Measurements from ENCODE around the gene EFR3B.
"Not testable (repeated sequence)": the region's sequence is repeated elsewhere in the genome, so short reads cannot be mapped to it uniquely, and the experiment has no call there.

The EFR3B gene

GRCh38 chr2:25073914-25074313 lies 32.0 kb downstream of the EFR3B start:
- DNase-seq, result no peak

- DNase-seq, result no peak
Measured at GRCh38 chr2:25074826-25075225, 33.0 kb downstream of the EFR3B start.

- no peak for DNase-seq
Measured at GRCh38 chr2:25076749-25077148, 34.9 kb downstream of the EFR3B start.

GRCh38 chr2:25077789-25078169 lies 35.9 kb downstream of the EFR3B start:
- DNase-seq, result no peak

- DNase-seq, result no peak
Measured at GRCh38 chr2:25078170-25079049, 36.5 kb downstream of the EFR3B start.

GRCh38 chr2:25079050-25079635 lies 37.3 kb downstream of the EFR3B start:
- DNase-seq, result no peak

GRCh38 chr2:25081237-25081790 lies 39.4 kb downstream of the EFR3B start:
- DNase-seq, result no peak

- DNase-seq, result no peak
Measured at GRCh38 chr2:25082002-25082622, 40.2 kb downstream of the EFR3B start.

- no peak for DNase-seq
Measured at GRCh38 chr2:25085761-25086560, 44.1 kb downstream of the EFR3B start.

- DNase-seq, result no peak
Measured at GRCh38 chr2:25088817-25089516, 47.1 kb downstream of the EFR3B start.

GRCh38 chr2:25089605-25090315 lies 47.9 kb downstream of the EFR3B start:
- no peak for DNase-seq

- DNase-seq, result no peak
Measured at GRCh38 chr2:25090801-25091200, 48.9 kb downstream of the EFR3B start.

GRCh38 chr2:25091265-25091664 lies 49.4 kb downstream of the EFR3B start:
- DNase-seq, result no peak

GRCh38 chr2:25098056-25098455 lies 56.2 kb downstream of the EFR3B start:
- DNase-seq, result no peak

GRCh38 chr2:25098670-25099486 lies 57.0 kb downstream of the EFR3B start:
- no peak for DNase-seq

- not testable (repeated sequence) for DNase-seq
Measured at GRCh38 chr2:25102352-25102751, 60.5 kb downstream of the EFR3B start.

- DNase-seq, result no peak
Measured at GRCh38 chr2:25103287-25103871, 61.5 kb downstream of the EFR3B start.

- no peak for DNase-seq
Measured at GRCh38 chr2:25104736-25105135, 62.9 kb downstream of the EFR3B start.

- DNase-seq, result no peak
Measured at GRCh38 chr2:25105336-25106085, 63.6 kb downstream of the EFR3B start.

Measured in cortex of kidney (tissue), 1 donor.